NB4 (cell line): ENCODE results near the gene C4orf50.

Source experiments
- DNase-seq: peaks from one replicate; pipeline ENCODE4 v3.0.0; 2010; ENCODE audit warnings: low read depth
- H3K4me3 ChIP-seq: one replicate; pipeline ENCODE4 v1.5.1; 2011; ENCODE audit warnings: mild to moderate bottlenecking, low read depth, low read length, moderate library complexity
- MAX ChIP-seq: IDR thresholded peaks from 2 replicates; pipeline ENCODE4 v1.6.1; 2011; ENCODE audit warnings: low read depth, low read length
- MYC ChIP-seq: IDR thresholded peaks from 2 replicates; pipeline ENCODE4 v1.6.1; 2011; ENCODE audit warnings: low read depth, low read length
- POLR2A ChIP-seq: IDR thresholded peaks from 2 replicates; pipeline ENCODE4 v1.6.1; 2011; ENCODE audit warnings: mild to moderate bottlenecking; ENCODE audit not compliant: insufficient read length; ENCODE audit errors: extremely low read depth
- TF ChIP-seq, protein P1 (sequence below): IDR thresholded peaks from one replicate; pipeline ENCODE4 v1.5.1; 2012; ENCODE audit warnings: low read depth, low read length

Gene C4orf50

GRCh38 chr4:5932035-5932568 is 86.1 kb downstream of the C4orf50 start:
- DNase-seq, result no peak
- no peak overlapping the region for H3K4me3 ChIP-seq
- TF ChIP-seq MAX, result no peak
- no peak for TF ChIP-seq MYC
- TF ChIP-seq POLR2A, result no peak
- TF ChIP-seq, protein P1, sequence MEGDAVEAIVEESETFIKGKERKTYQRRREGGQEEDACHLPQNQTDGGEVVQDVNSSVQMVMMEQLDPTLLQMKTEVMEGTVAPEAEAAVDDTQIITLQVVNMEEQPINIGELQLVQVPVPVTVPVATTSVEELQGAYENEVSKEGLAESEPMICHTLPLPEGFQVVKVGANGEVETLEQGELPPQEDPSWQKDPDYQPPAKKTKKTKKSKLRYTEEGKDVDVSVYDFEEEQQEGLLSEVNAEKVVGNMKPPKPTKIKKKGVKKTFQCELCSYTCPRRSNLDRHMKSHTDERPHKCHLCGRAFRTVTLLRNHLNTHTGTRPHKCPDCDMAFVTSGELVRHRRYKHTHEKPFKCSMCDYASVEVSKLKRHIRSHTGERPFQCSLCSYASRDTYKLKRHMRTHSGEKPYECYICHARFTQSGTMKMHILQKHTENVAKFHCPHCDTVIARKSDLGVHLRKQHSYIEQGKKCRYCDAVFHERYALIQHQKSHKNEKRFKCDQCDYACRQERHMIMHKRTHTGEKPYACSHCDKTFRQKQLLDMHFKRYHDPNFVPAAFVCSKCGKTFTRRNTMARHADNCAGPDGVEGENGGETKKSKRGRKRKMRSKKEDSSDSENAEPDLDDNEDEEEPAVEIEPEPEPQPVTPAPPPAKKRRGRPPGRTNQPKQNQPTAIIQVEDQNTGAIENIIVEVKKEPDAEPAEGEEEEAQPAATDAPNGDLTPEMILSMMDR, result no peak

GRCh38 chr4:5931526-5931925 is 86.7 kb downstream of the C4orf50 start:
- no peak overlapping the region for H3K4me3 ChIP-seq
- TF ChIP-seq POLR2A (no peak), MAX (no peak), MYC (no peak)
- TF ChIP-seq, protein P1, result no peak
- DNase-seq, result no peak

DNA sequence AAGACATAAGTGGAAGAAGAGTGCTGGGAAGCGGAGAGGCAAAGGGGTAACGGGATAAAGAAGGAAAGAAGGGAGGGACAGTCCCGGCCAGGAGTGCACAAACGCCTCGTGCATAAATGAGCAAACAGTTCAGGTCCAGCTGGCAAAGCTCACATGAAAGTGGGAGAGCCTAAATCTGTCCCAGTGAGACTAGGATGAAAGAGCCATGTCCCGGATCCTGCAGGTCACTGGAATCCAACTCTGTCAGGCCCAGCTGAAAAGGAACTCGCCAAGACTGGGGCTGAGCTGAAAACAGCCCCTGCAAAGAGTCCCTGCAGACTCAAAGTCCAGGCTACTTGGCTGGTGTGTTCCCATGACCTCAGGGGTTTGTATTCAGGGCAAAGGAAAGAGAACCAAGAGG is 87.4 kb downstream of the C4orf50 start:
- DNase-seq, result no peak
- TF ChIP-seq MAX, result no peak
- no peak for TF ChIP-seq MYC
- TF ChIP-seq POLR2A, result no peak
- TF ChIP-seq, protein P1, result no peak

DNA sequence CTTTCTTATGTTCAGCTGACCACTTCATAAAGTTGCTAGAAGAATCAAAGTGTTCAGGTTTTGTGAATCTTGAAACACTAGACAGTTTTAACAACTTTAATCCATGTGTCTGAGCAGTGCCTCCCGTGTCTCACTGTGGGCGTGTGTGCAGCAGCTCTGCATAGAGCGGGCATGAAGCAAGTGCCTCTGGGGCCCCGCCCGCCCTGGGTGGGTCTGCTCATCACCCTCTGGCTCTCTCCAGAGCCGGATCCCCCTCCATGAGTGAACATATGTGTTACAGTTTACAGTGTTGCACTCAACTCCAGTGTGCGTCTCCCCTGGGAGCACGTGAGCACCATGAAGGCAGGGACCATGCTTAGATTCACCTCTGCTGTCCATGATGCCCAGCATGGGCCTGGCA is 87.8 kb downstream of the C4orf50 start:
- no peak for TF ChIP-seq MAX
- TF ChIP-seq, protein P1, result no peak
- TF ChIP-seq MYC, result no peak
- no peak for TF ChIP-seq POLR2A
- H3K4me3 ChIP-seq, result no peak overlapping the region
- DNase-seq, result no peak

More for the DNA sequence above, 87.4 kb downstream of the C4orf50 start:
- no peak overlapping the region for H3K4me3 ChIP-seq

- TF ChIP-seq, protein P1, result no peak
- TF ChIP-seq MYC, result no peak
- TF ChIP-seq POLR2A, result no peak
- TF ChIP-seq MAX, result no peak
- H3K4me3 ChIP-seq, result no peak overlapping the region
- DNase-seq, result no peak
These were observed 89.3 kb downstream of the C4orf50 start for GRCh38 chr4:5928844-5929420.

GRCh38 chr4:5928274-5928673 is 90.0 kb downstream of the C4orf50 start:
- TF ChIP-seq POLR2A, result no peak
- TF ChIP-seq, protein P1, result no peak
- TF ChIP-seq MAX, result no peak
- TF ChIP-seq MYC, result no peak
- DNase-seq, result no peak
- H3K4me3 ChIP-seq, result no peak overlapping the region
